ENCODE data around the gene NFE2L3. TPM values are rescaled to one million over a fixed set of nuclear protein-coding genes. Genes with fewer than 3 reads are reported as not detected.

NFE2L3 gene
- total and polyA plus RNA-seq, 2 donors (not counting 1 experiment from before 2014, with no cell fraction given), result 1.4 to 1.6 TPM

GRCh38 chr7:26156451-26157420, 4.7 kb downstream of the NFE2L3 start:
- intact Hi-C loops (cut with micrococcal nuclease), result loop anchor here (2.0 to 5.0 kb wide), 2 partner anchors 36 to 259 kb away; no protein-coding TSS in a partner anchor
- H3K27me3 ChIP-seq (replicated peaks in 1 of 4; ENCODE audit: control extremely low read depth in 1 of 4, control insufficient read depth in 3 of 4, insufficient read depth in 4 of 4, low read length in 3 of 4), result no peaks in the 10 kb centered on the region
- H3K4me1 Mint-ChIP-seq, result peaks cover 59% of the 10 kb centered on the region
- peak overlapping the region; percentile 51 for H3K9ac ChIP-seq (ENCODE audit: low read length)
- H3K36me3 ChIP-seq (replicated peaks in 1 of 2; ENCODE audit: control extremely low read depth in 1 of 2, control insufficient read depth in 1 of 2, extremely low read depth in 1 of 2, insufficient read depth in 2 of 2, low read length in 1 of 2), result no peaks in the 10 kb centered on the region
- H3K4me2 ChIP-seq (replicated peaks; ENCODE audit: low read depth, low read length, poor library complexity, severe bottlenecking), result peak overlapping the region; percentile 70
- H3K4me3 Mint-ChIP-seq, result peak overlapping the region; percentile 85
- H3K4me3 ChIP-seq (ENCODE audit: control extremely low read depth in 1 of 5, extremely low read depth in 1 of 5, insufficient read depth in 1 of 5, low read depth in 2 of 5, low read length in 4 of 5), result peak overlapping the region in 4 of 5 experiments; percentile 10 to 62 (median 36)
- no peaks in the 10 kb centered on the region for H3K27me3 Mint-ChIP-seq
- CTCF ChIA-PET, result interaction anchor here (0.6 to 2.9 kb wide), 9 partner anchors 10 to 264 kb away, joined by 3 to 13 read pairs (median 3); no protein-coding TSS in a partner anchor
- no peaks in the 10 kb centered on the region for H4K20me1 ChIP-seq (ENCODE audit: control insufficient read depth, insufficient read depth, low read length, poor library complexity, severe bottlenecking)
- ATAC-seq (ENCODE audit: low read depth) (peak; percentile 17), DNase-seq (peak; percentile 87)
- TF ChIP-seq EZH2 (IDR thresholded peaks at IDR 0.05; ENCODE audit: borderline replicate concordance, insufficient read depth, low read depth, low read length, poor library complexity, severe bottlenecking) (no peak), CTCF (IDR thresholded peaks at IDR 0.05) (no peak)
- peaks cover 0 to 3% (median 0%) of the 10 kb centered on the region in 3 donors for H3K9me3 ChIP-seq (ENCODE audit: control extremely low read depth in 1 of 3, control insufficient read depth in 2 of 3, insufficient read depth in 1 of 3, low read length in 2 of 3)
- H3K27ac Mint-ChIP-seq, result peak overlapping the region; percentile 71
- peaks cover 39 to 48% of the 10 kb centered on the region in 2 donors for H3K4me1 ChIP-seq (ENCODE audit: control insufficient read depth in 2 of 2, insufficient read depth in 2 of 2, low read length in 2 of 2)
- H3K79me2 ChIP-seq (ENCODE audit: control insufficient read depth, insufficient read depth, low read length), result no peaks in the 10 kb centered on the region
- POLR2A ChIA-PET, result interaction anchor here (1.0 to 1.1 kb wide), 3 partner anchors 12 to 43 kb away, joined by 3 to 5 read pairs (median 3); no protein-coding TSS in a partner anchor
- H3K27ac ChIP-seq (ENCODE audit: low read length in 2 of 2), result peak overlapping the region; percentile 26 to 32
- WGBS (ENCODE audit: insufficient coverage), result 35% methylated on average over 7 of the region's 20 CpGs
- H3K9me3 Mint-ChIP-seq (ENCODE audit: insufficient read depth), result no peaks in the 10 kb centered on the region
- H2AFZ ChIP-seq (ENCODE audit: insufficient read depth, low read depth, low read length, poor library complexity, severe bottlenecking), result no peak overlapping the region
